PC-9 (cell line): ENCODE data around the gene BFSP1.

Source experiments
- EZH2 ChIP-seq: fragments of 200-600 bp; sonication (generic); IDR thresholded peaks from 2 replicates; pipeline ENCODE4 v1.8.0; 2017; ENCODE audit warnings: antibody characterized with exemption, low read depth
- TF ChIP-seq, protein P1 (sequence below): fragments of 200-600 bp; sonication (generic); conservative IDR thresholded peaks from 2 replicates; pipeline ENCODE4 v1.6.1; 2017; ENCODE audit warnings: mixed run types, antibody characterized with exemption, mild to moderate bottlenecking, moderate library complexity

DNA sequence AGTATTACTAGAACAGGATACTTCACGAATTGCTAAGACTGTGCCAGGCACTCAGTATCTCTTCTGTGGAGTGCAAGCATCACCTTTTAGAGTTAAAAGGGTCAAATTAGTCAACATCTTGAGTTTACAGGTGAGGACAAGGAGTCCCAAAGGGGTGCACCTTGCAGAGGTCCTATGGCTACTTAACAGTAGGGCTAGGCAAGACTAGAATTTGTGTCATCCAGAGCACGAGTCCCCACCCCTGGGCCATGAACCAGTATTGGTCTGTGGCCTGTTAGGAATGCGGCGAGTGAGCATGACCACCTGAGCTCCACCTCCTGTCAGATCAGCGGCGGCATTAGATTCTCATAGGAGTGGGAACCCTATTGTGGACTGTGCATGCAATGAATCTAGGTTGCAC is 28.2 kb upstream of the BFSP1 start:
- TF ChIP-seq EZH2 = no peak
- TF ChIP-seq, protein P1, sequence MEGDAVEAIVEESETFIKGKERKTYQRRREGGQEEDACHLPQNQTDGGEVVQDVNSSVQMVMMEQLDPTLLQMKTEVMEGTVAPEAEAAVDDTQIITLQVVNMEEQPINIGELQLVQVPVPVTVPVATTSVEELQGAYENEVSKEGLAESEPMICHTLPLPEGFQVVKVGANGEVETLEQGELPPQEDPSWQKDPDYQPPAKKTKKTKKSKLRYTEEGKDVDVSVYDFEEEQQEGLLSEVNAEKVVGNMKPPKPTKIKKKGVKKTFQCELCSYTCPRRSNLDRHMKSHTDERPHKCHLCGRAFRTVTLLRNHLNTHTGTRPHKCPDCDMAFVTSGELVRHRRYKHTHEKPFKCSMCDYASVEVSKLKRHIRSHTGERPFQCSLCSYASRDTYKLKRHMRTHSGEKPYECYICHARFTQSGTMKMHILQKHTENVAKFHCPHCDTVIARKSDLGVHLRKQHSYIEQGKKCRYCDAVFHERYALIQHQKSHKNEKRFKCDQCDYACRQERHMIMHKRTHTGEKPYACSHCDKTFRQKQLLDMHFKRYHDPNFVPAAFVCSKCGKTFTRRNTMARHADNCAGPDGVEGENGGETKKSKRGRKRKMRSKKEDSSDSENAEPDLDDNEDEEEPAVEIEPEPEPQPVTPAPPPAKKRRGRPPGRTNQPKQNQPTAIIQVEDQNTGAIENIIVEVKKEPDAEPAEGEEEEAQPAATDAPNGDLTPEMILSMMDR = no peak
